Kidney (tissue), 14 donors: Measurements from ENCODE around the gene KRT9. TPM values are rescaled to one million over a fixed set of nuclear protein-coding genes. Genes with fewer than 3 reads are reported as not detected.
A peak's percentile ranks its signal among the peaks of the same experiment; 100 is the strongest.
"Not testable (repeated sequence)": the region's sequence is repeated elsewhere in the genome, so short reads cannot be mapped to it uniquely, and the experiment has no call there.

Experiments used
- DNase-seq, 5 donors: peaks; one replicate each; pipeline ENCODE4 v3.0.0-alpha.2; 2013 to 2020
- FAIRE-seq: peaks from 2 replicates; lab custom pipeline; 2012; peaks lifted over from hg19 to GRCh38; lab: Jason Lieb, UNC
- H3K27ac ChIP-seq, 2 donors: one replicate each; pipeline ENCODE4 v1.7.0; 2013; ENCODE audit warnings: low read depth in 2 of 2, low read length in 2 of 2, inconsistent platforms in 1 of 2
- H3K27me3 ChIP-seq: one replicate; pipeline ENCODE4 v1.7.1; 2013; ENCODE audit warnings: low read length, inconsistent platforms; ENCODE audit not compliant: control insufficient read depth, insufficient read depth
- H3K36me3 ChIP-seq, 3 donors: one replicate each; pipeline versions ENCODE4 v1.7.0 to v1.7.1; 2013; ENCODE audit warnings: low read length in 3 of 3, control low read depth in 1 of 3, inconsistent platforms in 1 of 3; ENCODE audit not compliant: insufficient read depth in 3 of 3, control insufficient read depth in 2 of 3
- H3K4me1 ChIP-seq, 3 donors: one replicate each; pipeline versions ENCODE4 v1.7.0 to v1.7.1; 2013; ENCODE audit warnings: low read length in 3 of 3, inconsistent platforms in 1 of 3, low read depth in 1 of 3; ENCODE audit not compliant: control insufficient read depth in 2 of 3, insufficient read depth in 2 of 3
- H3K4me3 ChIP-seq, 3 donors: one replicate each; pipeline versions ENCODE4 v1.7.0 to v1.8.1; 2013; ENCODE audit warnings: low read length in 3 of 3, control low read depth in 1 of 3, inconsistent platforms in 1 of 3
- H3K9ac ChIP-seq, 3 donors: one replicate each; pipeline versions ENCODE4 v1.7.0 to v1.7.1; 2013; ENCODE audit warnings: low read length in 3 of 3, control low read depth in 1 of 3, inconsistent platforms in 1 of 3
- H3K9me3 ChIP-seq, 3 donors: one replicate each; pipeline versions ENCODE4 v1.7.0 to v1.7.1; 2013; ENCODE audit warnings: low read length in 3 of 3, control low read depth in 1 of 3, inconsistent platforms in 1 of 3; ENCODE audit not compliant: control insufficient read depth in 2 of 3, insufficient read depth in 1 of 3
- intact Hi-C: fragments of 100-400 bp; cut with DNase I; formaldehyde crosslinking; loops from one replicate; pipeline ENCODE4 v1.11.1; 2022
- polyA plus RNA-seq: library from polyadenylated mRNA; stranded (reverse); fragments of 350-450 nt; fragmentation: Illumina TruSeq; extraction: RNeasy Lipid Tissue Mini Kit (QIAGEN cat#74804); gene quantifications from one replicate; pipeline ENCODE4 v1.2.3, GENCODE V29; 2014; ENCODE audit warnings: low read depth, low replicate concordance; ENCODE audit not compliant: insufficient read depth
- total RNA-seq: library from RNA; stranded (reverse); fragmentation: NEBNext Ultra II Directional; extraction: Animal tissue kit (Norgen Biotek cat#: 25700); gene quantifications from one replicate; pipeline ENCODE4 v1.2.1, GENCODE V29; 2021
- TF ChIP-seq, protein P1 (sequence below): IDR thresholded peaks from 3 replicates; pipeline ENCODE4 v1.5.1; 2012; ENCODE audit warnings: mild to moderate bottlenecking, moderate library complexity, borderline replicate concordance; ENCODE audit not compliant: insufficient read depth; ENCODE audit errors: extremely low read depth
- donor health status: control.
- donor health status: control.
- donor health status: control.
- donor health status: control.
- donor health status: control.
- donor health status: DM: yes; HTN: yes; CAD: no.
- donor health status: Normal renal cell carcinoma (clear cell type).

The KRT9 gene
- total and polyA plus RNA-seq, 2 donors from 2014 or later: not detected

DNA sequence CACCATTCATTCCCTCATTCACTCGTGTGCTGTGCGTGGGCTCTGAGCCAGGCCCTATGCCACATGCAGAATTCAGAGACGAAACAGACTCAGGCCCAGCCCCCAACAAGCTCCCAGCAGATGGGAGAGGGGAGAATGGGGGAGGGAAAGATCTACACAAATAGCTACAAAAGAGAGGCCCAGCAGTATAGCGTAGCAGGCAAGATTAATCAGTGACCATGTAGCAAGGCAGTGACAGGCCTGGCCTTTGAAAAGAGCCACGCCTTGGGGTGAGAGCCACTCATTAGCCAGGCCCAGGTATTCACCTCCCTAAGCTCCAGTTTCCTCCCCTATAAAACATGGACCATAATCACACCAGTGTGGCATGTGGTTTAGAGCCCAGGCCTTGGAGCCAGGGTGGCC, 27.4 kb downstream of the KRT9 start:
- Histone ChIP-seq H3K4me3 (no peak overlapping the region), H3K4me1 (peaks cover 0 to 12% (median 12%) of the 10 kb centered on the region in 3 donors), H3K36me3 (no peaks in the 10 kb centered on the region), H3K9me3 (peaks cover 0 to 5% (median 0%) of the 10 kb centered on the region in 3 donors), H3K27ac (peak overlapping the region in 1 of 2 donors; percentile 60), H3K27me3 (no peaks in the 10 kb centered on the region), H3K9ac (no peak overlapping the region)
- intact Hi-C loops: no loop called here
- FAIRE-seq: no peak
- peak in 4 of 5 donors; percentile 76 to 90 (median 81) for DNase-seq
- TF ChIP-seq, protein P1, sequence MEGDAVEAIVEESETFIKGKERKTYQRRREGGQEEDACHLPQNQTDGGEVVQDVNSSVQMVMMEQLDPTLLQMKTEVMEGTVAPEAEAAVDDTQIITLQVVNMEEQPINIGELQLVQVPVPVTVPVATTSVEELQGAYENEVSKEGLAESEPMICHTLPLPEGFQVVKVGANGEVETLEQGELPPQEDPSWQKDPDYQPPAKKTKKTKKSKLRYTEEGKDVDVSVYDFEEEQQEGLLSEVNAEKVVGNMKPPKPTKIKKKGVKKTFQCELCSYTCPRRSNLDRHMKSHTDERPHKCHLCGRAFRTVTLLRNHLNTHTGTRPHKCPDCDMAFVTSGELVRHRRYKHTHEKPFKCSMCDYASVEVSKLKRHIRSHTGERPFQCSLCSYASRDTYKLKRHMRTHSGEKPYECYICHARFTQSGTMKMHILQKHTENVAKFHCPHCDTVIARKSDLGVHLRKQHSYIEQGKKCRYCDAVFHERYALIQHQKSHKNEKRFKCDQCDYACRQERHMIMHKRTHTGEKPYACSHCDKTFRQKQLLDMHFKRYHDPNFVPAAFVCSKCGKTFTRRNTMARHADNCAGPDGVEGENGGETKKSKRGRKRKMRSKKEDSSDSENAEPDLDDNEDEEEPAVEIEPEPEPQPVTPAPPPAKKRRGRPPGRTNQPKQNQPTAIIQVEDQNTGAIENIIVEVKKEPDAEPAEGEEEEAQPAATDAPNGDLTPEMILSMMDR: no peak

- H3K36me3 ChIP-seq, H3K27ac ChIP-seq, H3K9me3 ChIP-seq, DNase-seq, H3K27me3 ChIP-seq, H3K4me3 ChIP-seq, H3K9ac ChIP-seq, intact Hi-C loops, H3K4me1 ChIP-seq, FAIRE-seq: not testable (repeated sequence)
Observed at GRCh38 chr17:41542786-41543185, 29.1 kb downstream of the KRT9 start.

GRCh38 chr17:41542357-41542756, 29.5 kb downstream of the KRT9 start:
- H3K27ac ChIP-seq: no peak overlapping the region
- no peaks in the 10 kb centered on the region for H3K27me3 ChIP-seq
- no peaks in the 10 kb centered on the region for H3K36me3 ChIP-seq
- no peak for DNase-seq
- peaks cover 0 to 7% (median 0%) of the 10 kb centered on the region in 3 donors for H3K4me1 ChIP-seq
- TF ChIP-seq, protein P1: no peak
- peaks cover 0 to 5% (median 0%) of the 10 kb centered on the region in 3 donors for H3K9me3 ChIP-seq
- intact Hi-C loops: no loop called here
- no peak overlapping the region for H3K9ac ChIP-seq
- H3K4me3 ChIP-seq: no peak overlapping the region
- FAIRE-seq: no peak

GRCh38 chr17:41540921-41541625, 30.8 kb downstream of the KRT9 start:
- no peak for DNase-seq
- no peak overlapping the region for H3K9ac ChIP-seq
- H3K9me3 ChIP-seq: no peaks in the 10 kb centered on the region
- no peak for FAIRE-seq
- no peaks in the 10 kb centered on the region for H3K36me3 ChIP-seq
- TF ChIP-seq, protein P1: no peak
- intact Hi-C loops: no loop called here
- H3K4me3 ChIP-seq: no peak overlapping the region
- H3K27ac ChIP-seq: peak overlapping the region in 1 of 2 donors; percentile 37
- peaks cover 0 to 7% (median 0%) of the 10 kb centered on the region in 3 donors for H3K4me1 ChIP-seq
- H3K27me3 ChIP-seq: no peaks in the 10 kb centered on the region
